Measurements from ENCODE around the gene WDR70.
"Not testable (repeated sequence)": the region's sequence is repeated elsewhere in the genome, so short reads cannot be mapped to it uniquely, and the experiment has no call there.

Gene WDR70

GRCh38 chr5:37517686-37518085 lies 138.6 kb downstream of the WDR70 start:
- Histone ChIP-seq H3K9me3 (ENCODE audit: control insufficient read depth, insufficient read depth, low read depth, low read length) (peaks cover 27% of the 10 kb centered on the region), H3K27me3 (ENCODE audit: control insufficient read depth, insufficient read depth, low read length) (no peaks in the 10 kb centered on the region), H3K9ac (ENCODE audit: low read length) (no peak overlapping the region), H3K4me3 (ENCODE audit: low read depth, low read length) (no peak overlapping the region), H3K27ac (ENCODE audit: low read depth, low read length) (no peak overlapping the region), H3K4me1 (ENCODE audit: control insufficient read depth, insufficient read depth, low read length) (no peaks in the 10 kb centered on the region), H3K36me3 (ENCODE audit: control insufficient read depth, insufficient read depth, low read length) (peaks cover 2% of the 10 kb centered on the region; the same call in 1 of the 2 replicates)

GRCh38 chr5:37518356-37518755 lies 139.2 kb downstream of the WDR70 start:
- H3K4me3 ChIP-seq (ENCODE audit: low read depth, low read length); H3K9ac ChIP-seq (ENCODE audit: low read length); H3K27me3 ChIP-seq (ENCODE audit: control insufficient read depth, insufficient read depth, low read length); H3K4me1 ChIP-seq (ENCODE audit: control insufficient read depth, insufficient read depth, low read length); H3K27ac ChIP-seq (ENCODE audit: low read depth, low read length); H3K36me3 ChIP-seq (ENCODE audit: control insufficient read depth, insufficient read depth, low read length): not testable (repeated sequence)
- H3K9me3 ChIP-seq (ENCODE audit: control insufficient read depth, insufficient read depth, low read depth, low read length), result peaks cover 27% of the 10 kb centered on the region

GRCh38 chr5:37519304-37519703 lies 140.2 kb downstream of the WDR70 start:
- Histone ChIP-seq H3K9me3 (ENCODE audit: control insufficient read depth, insufficient read depth, low read depth, low read length) (peaks cover 27% of the 10 kb centered on the region), H3K27ac (ENCODE audit: low read depth, low read length) (no peak overlapping the region), H3K36me3 (ENCODE audit: control insufficient read depth, insufficient read depth, low read length) (peaks cover 2% of the 10 kb centered on the region; the same call in 1 of the 2 replicates), H3K4me3 (ENCODE audit: low read depth, low read length) (no peak overlapping the region), H3K27me3 (ENCODE audit: control insufficient read depth, insufficient read depth, low read length) (no peaks in the 10 kb centered on the region), H3K4me1 (ENCODE audit: control insufficient read depth, insufficient read depth, low read length) (no peaks in the 10 kb centered on the region), H3K9ac (ENCODE audit: low read length) (no peak overlapping the region)

DNA sequence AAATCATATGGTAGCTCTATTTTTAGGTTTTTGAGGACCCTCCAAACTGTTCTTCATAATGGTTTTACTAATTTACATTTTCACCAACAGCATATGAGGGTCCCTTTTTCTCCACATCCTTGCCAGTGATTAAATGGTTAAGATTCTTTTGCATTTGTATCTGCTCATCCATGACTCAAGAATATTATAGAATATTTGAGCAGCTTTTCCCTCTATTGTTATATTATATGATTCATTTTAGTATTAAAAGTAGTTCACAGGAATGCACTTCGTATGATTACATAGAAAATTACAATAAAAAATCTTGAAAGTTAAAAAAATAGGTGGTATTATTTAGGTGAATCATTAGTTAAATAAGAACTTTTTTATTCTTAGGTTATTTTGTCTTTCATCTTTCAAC lies 140.7 kb downstream of the WDR70 start:
- Histone ChIP-seq H3K4me1 (ENCODE audit: control insufficient read depth, insufficient read depth, low read length) (no peaks in the 10 kb centered on the region), H3K36me3 (ENCODE audit: control insufficient read depth, insufficient read depth, low read length) (peaks cover 2% of the 10 kb centered on the region; the same call in 1 of the 2 replicates), H3K9ac (ENCODE audit: low read length) (no peak overlapping the region), H3K27ac (ENCODE audit: low read depth, low read length) (no peak overlapping the region), H3K9me3 (ENCODE audit: control insufficient read depth, insufficient read depth, low read depth, low read length) (peaks cover 27% of the 10 kb centered on the region), H3K27me3 (ENCODE audit: control insufficient read depth, insufficient read depth, low read length) (no peaks in the 10 kb centered on the region), H3K4me3 (ENCODE audit: low read depth, low read length) (no peak overlapping the region)

DNA sequence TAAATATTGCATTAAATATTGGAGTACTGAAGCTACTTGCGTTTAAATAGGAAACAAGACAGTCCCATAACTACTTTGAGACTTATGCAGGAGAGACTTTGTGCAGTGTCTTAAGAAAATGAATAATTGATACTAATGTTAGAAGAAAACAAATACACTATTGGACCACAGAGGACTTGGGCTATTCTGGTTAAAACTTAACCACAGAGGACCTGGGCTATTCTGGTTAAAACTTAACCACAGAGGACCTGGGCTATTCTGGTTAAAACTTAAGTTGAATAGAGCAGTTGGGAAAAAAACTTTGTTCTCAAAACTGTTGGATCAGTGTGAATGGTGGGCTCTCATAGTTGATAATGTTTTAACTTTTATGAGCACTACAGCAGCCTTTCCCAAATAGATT lies 141.7 kb downstream of the WDR70 start:
- peaks cover 27% of the 10 kb centered on the region for H3K9me3 ChIP-seq (ENCODE audit: control insufficient read depth, insufficient read depth, low read depth, low read length)
- H3K27me3 ChIP-seq (ENCODE audit: control insufficient read depth, insufficient read depth, low read length), result no peaks in the 10 kb centered on the region
- H3K4me1 ChIP-seq (ENCODE audit: control insufficient read depth, insufficient read depth, low read length), result no peaks in the 10 kb centered on the region
- peaks cover 2% of the 10 kb centered on the region; the same call in 1 of the 2 replicates for H3K36me3 ChIP-seq (ENCODE audit: control insufficient read depth, insufficient read depth, low read length)
- no peak overlapping the region for H3K9ac ChIP-seq (ENCODE audit: low read length)
- H3K4me3 ChIP-seq (ENCODE audit: low read depth, low read length), result no peak overlapping the region
- H3K27ac ChIP-seq (ENCODE audit: low read depth, low read length), result no peak overlapping the region

DNA sequence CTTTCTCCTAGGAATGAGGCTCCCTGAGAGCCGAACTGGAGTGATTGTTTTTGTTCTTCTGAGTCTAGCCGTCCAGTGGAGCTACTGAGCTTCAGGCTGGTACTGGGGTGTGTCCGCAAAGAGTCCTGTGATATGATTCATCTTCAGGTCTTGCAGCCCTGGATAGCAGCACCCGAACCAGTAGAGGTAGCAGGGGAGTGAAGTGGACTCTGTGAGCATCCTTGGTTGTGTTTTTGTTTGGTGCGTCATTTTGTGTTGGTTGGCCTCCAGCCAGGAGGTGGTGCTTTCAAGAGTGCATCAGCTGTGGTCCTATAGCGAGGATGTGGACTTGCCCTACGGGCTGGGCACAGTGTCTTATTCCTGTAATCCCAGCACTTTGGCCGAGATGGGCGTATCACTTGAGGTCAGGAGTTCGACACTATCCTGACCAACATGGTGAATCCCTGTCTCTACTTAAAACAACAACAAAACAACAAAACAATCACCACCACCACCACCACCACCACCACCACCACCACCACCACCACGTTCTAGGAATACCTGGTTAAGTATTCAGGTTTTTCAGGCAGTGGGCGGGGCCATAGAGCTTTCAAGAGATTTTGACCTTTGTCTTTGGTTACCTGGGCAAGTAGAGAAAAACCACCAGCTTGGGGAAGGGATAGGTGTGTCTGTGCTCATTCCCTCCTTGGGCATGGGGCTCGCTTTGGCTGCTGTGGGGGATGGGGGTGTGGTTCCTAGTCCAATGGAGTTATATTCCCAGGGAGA lies 154.0 kb downstream of the WDR70 start:
- H3K4me1 ChIP-seq (ENCODE audit: control insufficient read depth, insufficient read depth, low read length), result no peaks in the 10 kb centered on the region
- no peaks in the 10 kb centered on the region for H3K27me3 ChIP-seq (ENCODE audit: control insufficient read depth, insufficient read depth, low read length)
- no peak overlapping the region for H3K27ac ChIP-seq (ENCODE audit: low read depth, low read length)
- H3K9me3 ChIP-seq (ENCODE audit: control insufficient read depth, insufficient read depth, low read depth, low read length), result no peaks in the 10 kb centered on the region
- H3K4me3 ChIP-seq (ENCODE audit: low read depth, low read length), result no peak overlapping the region
- no peak overlapping the region for H3K9ac ChIP-seq (ENCODE audit: low read length)
- H3K36me3 ChIP-seq (ENCODE audit: control insufficient read depth, insufficient read depth, low read length), result no peaks in the 10 kb centered on the region

DNA sequence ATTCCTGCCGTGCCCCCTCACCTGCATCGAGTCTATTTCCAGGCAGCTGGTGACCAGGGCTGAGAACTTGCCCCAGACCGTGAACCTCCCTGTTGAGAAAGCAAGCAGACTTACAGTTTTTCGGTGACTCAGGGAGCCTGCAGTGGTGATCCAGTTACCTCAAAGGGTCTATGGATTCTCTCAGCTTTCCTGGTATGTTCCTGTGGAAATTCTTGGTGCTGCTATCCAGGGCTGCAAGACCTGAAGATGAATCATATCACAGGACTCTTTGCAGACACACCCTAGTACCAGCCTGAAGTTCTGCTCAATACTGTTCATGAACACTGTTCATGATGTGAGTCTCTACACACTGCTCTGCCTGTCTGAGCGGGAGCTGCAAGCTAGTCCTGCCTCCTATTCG lies 154.7 kb downstream of the WDR70 start:
- no peaks in the 10 kb centered on the region for H3K9me3 ChIP-seq (ENCODE audit: control insufficient read depth, insufficient read depth, low read depth, low read length)
- no peaks in the 10 kb centered on the region for H3K4me1 ChIP-seq (ENCODE audit: control insufficient read depth, insufficient read depth, low read length)
- no peak overlapping the region for H3K27ac ChIP-seq (ENCODE audit: low read depth, low read length)
- H3K9ac ChIP-seq (ENCODE audit: low read length), result no peak overlapping the region
- no peak overlapping the region for H3K4me3 ChIP-seq (ENCODE audit: low read depth, low read length)
- H3K36me3 ChIP-seq (ENCODE audit: control insufficient read depth, insufficient read depth, low read length), result no peaks in the 10 kb centered on the region
- no peaks in the 10 kb centered on the region for H3K27me3 ChIP-seq (ENCODE audit: control insufficient read depth, insufficient read depth, low read length)

- no peaks in the 10 kb centered on the region for H3K4me1 ChIP-seq (ENCODE audit: control insufficient read depth, insufficient read depth, low read length)
- no peak overlapping the region for H3K9ac ChIP-seq (ENCODE audit: low read length)
- H3K27me3 ChIP-seq (ENCODE audit: control insufficient read depth, insufficient read depth, low read length), result no peaks in the 10 kb centered on the region
- H3K4me3 ChIP-seq (ENCODE audit: low read depth, low read length), result no peak overlapping the region
- H3K27ac ChIP-seq (ENCODE audit: low read depth, low read length), result no peak overlapping the region
- no peaks in the 10 kb centered on the region for H3K9me3 ChIP-seq (ENCODE audit: control insufficient read depth, insufficient read depth, low read depth, low read length)
- H3K36me3 ChIP-seq (ENCODE audit: control insufficient read depth, insufficient read depth, low read length), result no peaks in the 10 kb centered on the region
Measured at GRCh38 chr5:37539459-37539858, 160.3 kb downstream of the WDR70 start.

- Histone ChIP-seq H3K36me3 (ENCODE audit: control insufficient read depth, insufficient read depth, low read length) (no peaks in the 10 kb centered on the region), H3K27ac (ENCODE audit: low read depth, low read length) (no peak overlapping the region), H3K9me3 (ENCODE audit: control insufficient read depth, insufficient read depth, low read depth, low read length) (no peaks in the 10 kb centered on the region), H3K9ac (ENCODE audit: low read length) (no peak overlapping the region), H3K4me3 (ENCODE audit: low read depth, low read length) (no peak overlapping the region), H3K27me3 (ENCODE audit: control insufficient read depth, insufficient read depth, low read length) (no peaks in the 10 kb centered on the region), H3K4me1 (ENCODE audit: control insufficient read depth, insufficient read depth, low read length) (no peaks in the 10 kb centered on the region)
Measured at GRCh38 chr5:37543216-37543615, 164.1 kb downstream of the WDR70 start.

GRCh38 chr5:37549411-37549810 lies 170.3 kb downstream of the WDR70 start:
- H3K27ac ChIP-seq (ENCODE audit: low read depth, low read length), result no peak overlapping the region
- H3K9me3 ChIP-seq (ENCODE audit: control insufficient read depth, insufficient read depth, low read depth, low read length), result no peaks in the 10 kb centered on the region
- H3K4me3 ChIP-seq (ENCODE audit: low read depth, low read length), result no peak overlapping the region
- no peaks in the 10 kb centered on the region for H3K27me3 ChIP-seq (ENCODE audit: control insufficient read depth, insufficient read depth, low read length)
- no peaks in the 10 kb centered on the region for H3K36me3 ChIP-seq (ENCODE audit: control insufficient read depth, insufficient read depth, low read length)
- H3K9ac ChIP-seq (ENCODE audit: low read length), result no peak overlapping the region
- H3K4me1 ChIP-seq (ENCODE audit: control insufficient read depth, insufficient read depth, low read length), result peaks cover 10% of the 10 kb centered on the region; the same call in 1 of the 2 replicates

GRCh38 chr5:37552161-37552560 lies 173.0 kb downstream of the WDR70 start:
- no peaks in the 10 kb centered on the region for H3K27me3 ChIP-seq (ENCODE audit: control insufficient read depth, insufficient read depth, low read length)
- no peak overlapping the region for H3K4me3 ChIP-seq (ENCODE audit: low read depth, low read length)
- H3K36me3 ChIP-seq (ENCODE audit: control insufficient read depth, insufficient read depth, low read length), result no peaks in the 10 kb centered on the region
- peaks cover 10% of the 10 kb centered on the region; the same call in 1 of the 2 replicates for H3K4me1 ChIP-seq (ENCODE audit: control insufficient read depth, insufficient read depth, low read length)
- no peak overlapping the region for H3K9ac ChIP-seq (ENCODE audit: low read length)
- no peaks in the 10 kb centered on the region for H3K9me3 ChIP-seq (ENCODE audit: control insufficient read depth, insufficient read depth, low read depth, low read length)
- no peak overlapping the region for H3K27ac ChIP-seq (ENCODE audit: low read depth, low read length)
